ENCODE measurements around the gene SLC16A13.
"Not testable (repeated sequence)": the region's sequence is repeated elsewhere in the genome, so short reads cannot be mapped to it uniquely, and the experiment has no call there.

SLC16A13 gene

DNA sequence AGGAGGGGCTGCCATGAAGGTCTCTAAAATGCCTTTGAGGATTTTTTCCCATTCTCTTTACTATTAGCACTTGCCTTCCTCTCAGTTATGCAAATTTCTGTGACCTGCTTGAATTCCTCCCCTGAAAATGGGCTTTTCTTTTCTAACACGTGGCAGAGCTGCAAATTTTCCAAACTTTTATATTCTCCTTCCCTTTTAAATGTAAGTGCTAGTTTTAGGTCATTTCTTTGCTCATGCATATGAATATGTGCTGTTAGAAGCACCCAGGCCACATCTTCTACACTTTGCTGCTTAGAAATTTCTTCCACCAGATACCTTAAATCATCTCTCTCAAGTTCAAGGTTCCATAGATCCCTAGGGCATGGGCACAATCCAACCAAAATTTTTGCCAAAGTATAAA, 32.5 kb downstream of the SLC16A13 start:
- DNase-seq: no peak

GRCh38 chr17:7070712-7071111, 34.9 kb downstream of the SLC16A13 start:
- no peak for DNase-seq

DNA sequence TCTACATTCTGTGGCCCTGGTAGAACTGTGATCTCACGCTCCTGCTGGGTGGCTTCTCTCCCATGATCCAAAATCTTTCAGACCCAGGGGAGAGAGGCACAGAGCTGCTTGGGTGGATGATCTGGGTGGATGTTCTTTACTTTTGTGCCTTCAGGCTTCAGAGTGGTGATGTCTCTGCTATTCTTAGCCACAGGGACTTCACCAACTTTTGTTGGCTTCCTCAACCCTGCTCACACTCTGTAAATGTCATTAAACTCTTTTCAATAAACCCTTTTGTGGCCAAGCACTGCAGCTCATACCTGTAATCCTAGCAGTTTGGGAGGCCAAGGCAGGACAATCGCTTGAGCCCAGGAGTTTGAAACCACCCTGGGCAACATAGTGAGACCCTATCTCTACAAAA, 36.6 kb downstream of the SLC16A13 start:
- DNase-seq: no peak

DNA sequence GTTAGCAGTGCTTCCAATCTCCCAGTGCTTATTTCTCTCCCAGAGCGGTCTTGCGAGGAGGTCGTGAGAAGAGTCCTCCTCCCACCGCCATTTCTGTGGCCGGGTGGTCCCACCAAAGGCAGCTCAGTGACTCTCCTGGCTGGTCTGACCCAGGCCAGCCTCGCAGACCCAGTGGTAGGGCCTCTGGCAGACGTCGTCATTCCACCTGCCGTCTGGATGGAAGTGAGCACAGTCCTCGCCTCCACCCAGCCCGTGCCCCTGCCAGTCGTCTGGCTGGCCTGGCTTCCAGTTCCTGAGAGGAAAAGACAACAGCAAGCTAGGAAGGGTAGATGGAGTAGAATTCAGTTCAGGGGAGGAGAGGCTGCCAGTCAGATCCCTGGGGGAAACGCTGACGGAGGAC, 39.1 kb downstream of the SLC16A13 start:
- DNase-seq: no peak

DNA sequence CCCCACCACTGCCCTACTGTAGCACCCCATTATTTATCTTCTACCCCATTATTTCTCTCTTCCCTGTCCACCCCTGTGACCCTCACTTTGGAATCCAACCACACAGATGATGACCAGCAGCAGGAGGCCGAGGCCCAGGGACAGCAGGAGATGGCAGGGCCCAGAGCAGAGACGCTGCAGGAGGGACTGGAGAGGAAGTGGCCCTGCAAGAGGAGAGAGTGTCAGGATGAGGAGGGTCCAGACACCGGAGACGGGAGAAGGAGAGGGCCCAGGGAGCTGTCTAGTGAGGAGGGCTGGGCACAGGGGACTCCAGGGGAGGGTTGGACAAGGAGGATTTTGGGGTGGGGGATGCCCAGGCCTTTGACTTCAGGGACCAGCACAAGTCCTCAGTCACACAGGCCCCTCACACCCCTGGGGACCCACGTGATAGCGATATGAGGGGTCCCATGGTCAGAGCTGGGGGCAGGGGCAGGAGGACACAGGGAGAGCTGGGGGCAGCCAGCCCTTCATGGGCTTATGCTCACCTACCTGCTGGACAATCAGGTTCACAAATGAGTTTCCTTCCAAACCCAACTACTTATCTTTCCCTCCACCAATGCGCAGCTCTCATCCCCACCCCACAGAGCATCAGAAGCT, 42.2 kb downstream of the SLC16A13 start:
- no peak for DNase-seq

DNA sequence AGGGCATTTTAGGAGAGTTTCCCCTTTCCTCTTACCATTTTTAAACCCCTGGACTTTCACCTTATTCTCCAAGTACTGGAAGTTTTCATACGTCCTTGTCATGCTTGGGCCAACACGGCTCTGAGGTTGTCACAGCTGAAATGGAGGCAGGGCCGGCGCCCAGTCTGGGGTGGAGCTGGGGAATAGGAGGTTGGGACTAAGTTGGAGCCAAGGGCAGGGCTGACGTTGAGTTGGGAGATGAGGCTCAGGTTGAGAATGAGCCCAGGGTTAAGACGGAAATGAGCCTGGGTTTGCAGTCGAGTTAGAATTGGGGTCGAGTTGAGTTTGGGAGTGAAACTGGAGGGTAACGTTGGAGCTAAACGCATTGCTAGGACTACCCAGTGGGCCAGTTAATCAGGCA, 42.9 kb downstream of the SLC16A13 start:
- DNase-seq: no peak

- DNase-seq: no peak
Observed at GRCh38 chr17:7079581-7080455, 44.0 kb downstream of the SLC16A13 start, which contains the start of gene CLEC10A. TSS of gene CLEC10A (minus strand) at chr17:7080251. CDS start at chr17:7078812, 1,439 bp downstream.

- DNase-seq: no peak
Observed at GRCh38 chr17:7080456-7081041, 44.7 kb downstream of the SLC16A13 start.

DNA sequence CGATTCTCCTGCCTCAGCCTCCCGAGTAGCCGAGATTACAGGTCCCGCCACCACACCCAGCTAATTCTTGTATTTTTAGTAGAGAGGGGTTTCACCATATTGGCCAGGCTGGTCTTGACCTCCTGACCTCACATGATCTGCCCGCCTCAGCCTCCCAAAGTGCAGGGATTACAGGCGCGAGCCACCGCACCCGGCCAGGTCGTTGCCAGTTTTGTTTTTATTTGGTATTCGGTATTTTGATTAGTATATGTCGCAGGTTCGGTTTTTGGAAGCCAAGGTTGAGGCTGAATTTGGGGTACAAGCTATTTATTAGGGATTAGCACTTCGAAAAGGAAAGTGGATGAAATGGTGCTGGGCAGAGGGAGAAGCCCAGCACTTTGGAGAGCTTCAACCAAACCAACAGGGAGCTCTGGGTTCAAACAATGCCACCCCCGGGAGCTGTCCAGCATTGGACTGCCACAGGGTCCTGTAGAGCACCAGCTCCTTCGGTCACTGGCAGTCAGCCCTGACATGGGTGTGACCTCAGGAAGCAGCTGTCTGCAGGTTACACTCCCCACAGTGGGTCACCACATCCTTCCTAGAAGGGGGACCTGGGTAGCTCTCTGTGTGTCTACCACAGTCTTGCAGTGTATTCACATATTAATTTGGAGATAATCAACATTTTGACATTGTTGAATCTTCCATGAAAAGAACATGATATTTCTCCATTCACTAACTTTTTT, 45.7 kb downstream of the SLC16A13 start:
- no peak for DNase-seq

- DNase-seq: no peak
Observed at GRCh38 chr17:7083592-7083991, 47.8 kb downstream of the SLC16A13 start.

DNA sequence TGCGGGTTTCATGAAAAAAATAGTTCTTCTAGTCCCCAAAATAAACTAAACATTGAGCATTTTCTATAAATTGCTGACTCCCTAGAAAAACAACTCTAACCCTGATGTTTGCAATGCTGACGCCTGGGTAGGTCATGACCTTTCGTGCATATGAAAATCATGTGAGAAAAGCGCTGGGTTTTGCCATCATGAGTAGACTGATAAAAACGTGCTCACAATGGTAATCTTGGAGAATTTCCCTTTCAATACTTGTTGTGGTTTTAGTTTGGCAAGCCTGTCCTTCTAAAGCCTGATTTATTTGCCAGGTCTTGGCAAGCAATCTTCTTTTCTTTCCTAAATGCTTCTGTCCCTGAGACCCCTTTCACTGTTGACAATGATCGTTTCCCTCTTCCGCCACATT, 48.3 kb downstream of the SLC16A13 start:
- DNase-seq: no peak

GRCh38 chr17:7088442-7088841, 52.6 kb downstream of the SLC16A13 start:
- not testable (repeated sequence) for DNase-seq

DNA sequence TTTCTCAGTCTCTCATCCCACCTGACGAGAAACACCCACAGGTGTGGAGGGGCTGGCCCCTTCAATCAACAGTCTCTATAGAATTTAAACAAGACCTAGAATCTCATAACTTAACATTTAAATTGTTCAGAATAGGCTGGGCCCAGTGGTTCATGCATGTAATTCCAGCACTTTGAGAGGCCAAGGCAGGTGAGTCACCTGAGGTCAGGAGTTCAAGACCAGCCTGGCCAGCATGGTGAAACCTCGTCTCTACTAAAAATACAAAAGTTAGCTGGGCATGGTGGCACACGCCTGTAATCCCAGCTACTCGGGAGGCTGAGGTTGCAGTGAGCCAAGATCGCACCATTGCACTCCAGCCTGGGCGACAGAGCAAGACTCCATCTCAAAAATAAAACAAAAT, 53.8 kb downstream of the SLC16A13 start:
- DNase-seq: not testable (repeated sequence)
